PFSK-1 (cell line): ENCODE results near the gene NRP2.

Source experiments
- FOXP2 ChIP-seq: optimal IDR thresholded peaks from 2 replicates; pipeline ENCODE3; 2011; ENCODE audit warnings: borderline replicate concordance, control low read depth, inconsistent platforms; ENCODE audit not compliant: insufficient read depth; ENCODE audit errors: extremely low read length, extremely low read depth
- POLR2AphosphoS5 ChIP-seq: IDR thresholded peaks from 2 replicates; pipeline ENCODE4 v1.6.1; 2012; ENCODE audit warnings: low read depth, mild to moderate bottlenecking, control low read depth, low read length, moderate library complexity
- SIN3A ChIP-seq: IDR thresholded peaks from 2 replicates; pipeline ENCODE4 v1.6.1; 2012; ENCODE audit warnings: mild to moderate bottlenecking, low read length, moderate library complexity, borderline replicate concordance; ENCODE audit not compliant: insufficient read depth
- TAF1 ChIP-seq: IDR thresholded peaks from 2 replicates; pipeline ENCODE4 v1.6.1; 2012; ENCODE audit warnings: low read length, control low read depth, borderline replicate concordance; ENCODE audit not compliant: insufficient read depth
- TF ChIP-seq, protein P1 (sequence below), 2 experiments: IDR thresholded peaks; 2 replicates each; pipeline versions ENCODE4 v1.6.1 to v1.8.0; 2011 to 2012; ENCODE audit warnings: low read depth in 2 of 2, low read length in 2 of 2, control low read depth in 1 of 2, inconsistent platforms in 1 of 2, mild to moderate bottlenecking in 1 of 2, moderate library complexity in 1 of 2; ENCODE audit not compliant: insufficient read depth in 1 of 2

Gene NRP2

DNA sequence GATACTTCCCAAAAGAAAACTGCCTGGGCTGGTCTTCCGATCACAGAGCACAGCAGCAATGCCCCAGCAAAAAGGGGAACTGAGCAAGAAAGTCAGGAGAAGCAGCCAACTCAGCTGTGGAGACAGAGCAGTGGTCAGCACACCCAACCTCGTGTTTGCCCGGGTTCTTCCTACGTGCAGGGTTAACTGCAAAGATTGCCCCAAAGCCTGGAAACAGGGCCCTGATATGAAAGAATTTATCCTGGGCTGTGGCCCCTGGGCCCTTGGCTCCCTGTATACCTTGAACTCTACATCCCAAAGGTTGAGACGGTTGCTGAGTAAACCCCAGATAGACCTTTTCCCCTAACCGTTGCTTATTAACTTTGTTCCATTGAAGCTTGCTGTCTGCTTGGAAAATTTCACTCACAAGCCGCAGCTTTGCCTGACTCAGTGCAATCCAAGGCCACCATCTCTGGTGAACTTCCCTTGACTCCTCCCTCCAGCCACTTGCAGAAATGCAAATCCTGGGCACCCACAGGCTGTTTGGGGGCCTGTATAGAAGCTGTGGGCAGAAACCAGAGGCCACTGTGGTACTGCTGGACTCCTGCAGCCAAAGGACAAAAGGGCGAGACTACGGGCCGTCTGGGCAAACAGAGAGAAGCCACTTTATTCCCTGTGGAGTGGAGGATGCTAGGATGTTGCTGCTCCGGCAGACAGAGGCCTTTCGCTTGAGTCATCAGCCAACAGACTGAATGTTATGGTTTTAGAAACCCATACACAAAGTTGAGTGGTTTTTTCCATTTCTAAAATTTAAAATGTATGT is 18.2 kb downstream of the NRP2 start:
- TF ChIP-seq TAF1 = no peak
- TF ChIP-seq POLR2AphosphoS5 = no peak
- no peak for TF ChIP-seq SIN3A
- TF ChIP-seq, protein P1, sequence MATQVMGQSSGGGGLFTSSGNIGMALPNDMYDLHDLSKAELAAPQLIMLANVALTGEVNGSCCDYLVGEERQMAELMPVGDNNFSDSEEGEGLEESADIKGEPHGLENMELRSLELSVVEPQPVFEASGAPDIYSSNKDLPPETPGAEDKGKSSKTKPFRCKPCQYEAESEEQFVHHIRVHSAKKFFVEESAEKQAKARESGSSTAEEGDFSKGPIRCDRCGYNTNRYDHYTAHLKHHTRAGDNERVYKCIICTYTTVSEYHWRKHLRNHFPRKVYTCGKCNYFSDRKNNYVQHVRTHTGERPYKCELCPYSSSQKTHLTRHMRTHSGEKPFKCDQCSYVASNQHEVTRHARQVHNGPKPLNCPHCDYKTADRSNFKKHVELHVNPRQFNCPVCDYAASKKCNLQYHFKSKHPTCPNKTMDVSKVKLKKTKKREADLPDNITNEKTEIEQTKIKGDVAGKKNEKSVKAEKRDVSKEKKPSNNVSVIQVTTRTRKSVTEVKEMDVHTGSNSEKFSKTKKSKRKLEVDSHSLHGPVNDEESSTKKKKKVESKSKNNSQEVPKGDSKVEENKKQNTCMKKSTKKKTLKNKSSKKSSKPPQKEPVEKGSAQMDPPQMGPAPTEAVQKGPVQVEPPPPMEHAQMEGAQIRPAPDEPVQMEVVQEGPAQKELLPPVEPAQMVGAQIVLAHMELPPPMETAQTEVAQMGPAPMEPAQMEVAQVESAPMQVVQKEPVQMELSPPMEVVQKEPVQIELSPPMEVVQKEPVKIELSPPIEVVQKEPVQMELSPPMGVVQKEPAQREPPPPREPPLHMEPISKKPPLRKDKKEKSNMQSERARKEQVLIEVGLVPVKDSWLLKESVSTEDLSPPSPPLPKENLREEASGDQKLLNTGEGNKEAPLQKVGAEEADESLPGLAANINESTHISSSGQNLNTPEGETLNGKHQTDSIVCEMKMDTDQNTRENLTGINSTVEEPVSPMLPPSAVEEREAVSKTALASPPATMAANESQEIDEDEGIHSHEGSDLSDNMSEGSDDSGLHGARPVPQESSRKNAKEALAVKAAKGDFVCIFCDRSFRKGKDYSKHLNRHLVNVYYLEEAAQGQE (IDR thresholded peaks at IDR 0.05; ENCODE audit: insufficient read depth in 1 of 2, low read depth in 2 of 2, low read length in 2 of 2) = no peak
- no peak for TF ChIP-seq FOXP2

GRCh38 chr2:205701509-205701908 is 19.2 kb downstream of the NRP2 start:
- TF ChIP-seq, protein P1 (IDR thresholded peaks at IDR 0.05; ENCODE audit: insufficient read depth in 1 of 2, low read depth in 2 of 2, low read length in 2 of 2) = no peak

DNA sequence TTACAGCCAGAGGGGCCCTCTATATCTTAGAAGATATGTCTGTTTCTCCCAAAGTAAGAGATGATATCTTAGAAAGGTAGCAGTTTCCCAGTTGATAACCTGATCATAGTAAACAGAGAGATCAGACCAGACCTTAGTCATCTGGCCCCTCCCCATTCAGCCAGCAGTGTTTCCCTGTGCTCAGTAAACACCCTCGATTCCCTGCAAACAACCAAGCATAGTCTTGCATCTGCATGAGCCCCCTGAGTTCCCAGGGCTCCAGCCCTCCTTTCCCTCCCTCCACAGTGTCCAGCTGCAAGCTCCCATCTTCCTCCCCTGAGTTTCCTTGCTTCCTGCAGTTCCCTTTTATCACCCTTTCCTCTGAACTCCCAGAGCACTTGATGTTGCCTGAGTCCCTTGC is 20.3 kb downstream of the NRP2 start:
- TF ChIP-seq SIN3A (no peak), TAF1 (no peak), FOXP2 (no peak), POLR2AphosphoS5 (no peak)
- TF ChIP-seq, protein P1 (IDR thresholded peaks at IDR 0.05; ENCODE audit: insufficient read depth in 1 of 2, low read depth in 2 of 2, low read length in 2 of 2) = no peak

GRCh38 chr2:205703471-205704126 is 21.3 kb downstream of the NRP2 start:
- TF ChIP-seq SIN3A (no peak), TAF1 (no peak), POLR2AphosphoS5 (no peak), FOXP2 (no peak)
- TF ChIP-seq, protein P1 (IDR thresholded peaks at IDR 0.05; ENCODE audit: insufficient read depth in 1 of 2, low read depth in 2 of 2, low read length in 2 of 2) = no peak
